HG02759 (cell line): Measurements from ENCODE around the gene TBX19.

Experiments used
- ATAC-seq: cut with Tn5 transposase; IDR thresholded peaks from one replicate; pipeline ENCODE4 v1.9.1; 2021; ENCODE audit warnings: mild to moderate bottlenecking, moderate library complexity; ENCODE audit not compliant: unreplicated experiment

Gene TBX19

GRCh38 chr1:168319691-168320090 is 39.0 kb downstream of the TBX19 start:
- no peak for ATAC-seq

- no peak for ATAC-seq
These were observed 39.5 kb downstream of the TBX19 start for GRCh38 chr1:168320149-168320548.

- ATAC-seq, result no peak
These were observed 40.2 kb downstream of the TBX19 start for GRCh38 chr1:168320800-168321450.

GRCh38 chr1:168321945-168322344 is 41.3 kb downstream of the TBX19 start:
- no peak for ATAC-seq

GRCh38 chr1:168324745-168325425 is 44.2 kb downstream of the TBX19 start:
- ATAC-seq, result no peak

GRCh38 chr1:168328731-168329364 is 48.2 kb downstream of the TBX19 start:
- ATAC-seq, result no peak

- no peak for ATAC-seq
These were observed 49.6 kb downstream of the TBX19 start for GRCh38 chr1:168330285-168330684.

- no peak for ATAC-seq
These were observed 50.9 kb downstream of the TBX19 start for GRCh38 chr1:168331569-168331968.

- ATAC-seq, result no peak
These were observed 53.0 kb downstream of the TBX19 start for GRCh38 chr1:168333562-168334276.

- no peak for ATAC-seq
These were observed 54.8 kb downstream of the TBX19 start for GRCh38 chr1:168335500-168335899.

- ATAC-seq, result no peak
These were observed 58.2 kb downstream of the TBX19 start for GRCh38 chr1:168338589-168339503.

- no peak for ATAC-seq
These were observed 60.3 kb downstream of the TBX19 start for GRCh38 chr1:168340781-168341482.

GRCh38 chr1:168341483-168341975 is 60.9 kb downstream of the TBX19 start:
- no peak for ATAC-seq

- ATAC-seq, result peak; percentile 93
These were observed 62.0 kb downstream of the TBX19 start for GRCh38 chr1:168342572-168343280.

- no peak for ATAC-seq
These were observed 62.9 kb downstream of the TBX19 start for GRCh38 chr1:168343566-168343965.

GRCh38 chr1:168344517-168344916 is 63.8 kb downstream of the TBX19 start:
- no peak for ATAC-seq

GRCh38 chr1:168345939-168346338 is 65.3 kb downstream of the TBX19 start:
- ATAC-seq, result no peak

- ATAC-seq, result no peak
These were observed 67.0 kb downstream of the TBX19 start for GRCh38 chr1:168347630-168348029.

GRCh38 chr1:168348146-168348709 is 67.6 kb downstream of the TBX19 start:
- no peak for ATAC-seq
